Measurements from ENCODE around the gene GRID2. TPM values are rescaled to one million over a fixed set of nuclear protein-coding genes. Genes with fewer than 3 reads are reported as not detected.

Gene GRID2
- total and polyA plus RNA-seq, 2 of the 13 experiments (the other 11 are each of a cell fraction or from before 2014, with no cell fraction given), result not detected

DNA sequence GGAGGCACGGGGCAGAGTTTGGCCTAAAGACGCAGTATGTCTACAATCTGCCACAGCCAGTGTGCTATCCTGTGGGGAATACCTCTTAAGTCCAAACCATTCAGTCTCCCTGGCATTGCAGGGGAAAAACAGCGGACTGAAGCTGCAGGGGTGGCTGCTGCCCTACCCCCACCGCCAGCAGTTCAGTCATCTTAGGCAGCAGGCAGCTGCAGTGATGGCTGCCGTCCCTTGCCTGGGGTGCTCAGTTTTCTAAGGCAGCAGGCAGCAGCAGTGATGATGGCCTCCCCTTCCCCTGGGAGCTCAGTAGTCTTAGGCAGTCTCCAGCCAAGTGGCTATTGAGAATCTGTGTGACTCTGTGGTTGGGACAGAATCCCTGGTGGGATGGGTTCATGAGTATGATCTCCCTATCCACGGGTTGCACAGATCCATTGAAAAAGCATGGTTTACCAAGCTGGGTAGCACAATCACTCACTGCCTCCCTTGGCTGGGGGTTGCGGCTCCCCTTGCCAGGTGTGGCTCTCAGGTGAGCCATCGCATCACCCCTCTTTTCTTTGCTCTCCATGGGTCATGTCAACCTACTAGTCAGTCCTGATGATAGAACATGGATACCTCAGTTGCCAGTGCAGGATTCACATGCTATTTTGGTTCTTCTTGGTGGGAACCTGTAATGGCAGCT lies 48.9 kb upstream of the GRID2 start (continued):
- TF ChIP-seq DZIP1 (CRISPR knock-in tag; IDR thresholded peaks at IDR 0.05) (no peak), ATAD3A (CRISPR knock-in tag; IDR thresholded peaks at IDR 0.05) (no peak)
- TF ChIP-seq, protein P1, sequence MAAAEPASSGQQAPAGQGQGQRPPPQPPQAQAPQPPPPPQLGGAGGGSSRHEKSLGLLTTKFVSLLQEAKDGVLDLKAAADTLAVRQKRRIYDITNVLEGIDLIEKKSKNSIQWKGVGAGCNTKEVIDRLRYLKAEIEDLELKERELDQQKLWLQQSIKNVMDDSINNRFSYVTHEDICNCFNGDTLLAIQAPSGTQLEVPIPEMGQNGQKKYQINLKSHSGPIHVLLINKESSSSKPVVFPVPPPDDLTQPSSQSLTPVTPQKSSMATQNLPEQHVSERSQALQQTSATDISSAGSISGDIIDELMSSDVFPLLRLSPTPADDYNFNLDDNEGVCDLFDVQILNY (CRISPR knock-in tag; conservative IDR thresholded peaks at IDR 0.05), result no peak

DNA sequence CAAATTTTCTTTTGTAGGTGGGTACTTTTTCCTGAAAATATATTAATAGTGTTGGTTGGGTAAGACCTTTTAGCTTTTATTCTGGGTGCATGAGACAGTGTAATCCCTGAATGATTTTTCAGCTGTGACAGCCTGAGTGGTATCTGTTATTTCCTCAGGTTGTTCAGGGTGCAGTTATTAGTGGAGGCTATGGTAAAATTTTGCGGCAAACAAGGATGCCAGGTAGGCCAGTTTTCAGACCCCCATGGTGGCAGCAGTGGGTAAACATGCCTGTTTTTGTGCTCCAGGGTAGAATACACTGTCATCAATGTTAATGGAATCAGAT lies 47.9 kb upstream of the GRID2 start:
- no peak for TF ChIP-seq ZNF879 (CRISPR knock-in tag; IDR thresholded peaks at IDR 0.05)
- TF ChIP-seq ZSCAN29 (CRISPR knock-in tag; conservative IDR thresholded peaks at IDR 0.05), result no peak
- TF ChIP-seq TBX3 (IDR thresholded peaks at IDR 0.05; ENCODE audit: borderline replicate concordance), result no peak
- TF ChIP-seq PBX2 (CRISPR knock-in tag; IDR thresholded peaks at IDR 0.05), result no peak
- TF ChIP-seq ARNT (IDR thresholded peaks at IDR 0.05), result no peak
- no peak for TF ChIP-seq ZNF780A (CRISPR knock-in tag; IDR thresholded peaks at IDR 0.05)
- H3K4me3 ChIP-seq (replicated peaks in 1 of 3; ENCODE audit: insufficient read depth in 1 of 3, low read depth in 2 of 3, low read length in 3 of 3), result no peak overlapping the region
- H3K27ac ChIP-seq (ENCODE audit: extremely low read length, insufficient read depth, low read length), result no peak overlapping the region
- no peak overlapping the region for H3K9ac ChIP-seq (ENCODE audit: insufficient read depth, low read depth, low read length)
- ATAC-seq, result no peak
- H3K36me3 ChIP-seq (replicated peaks in 1 of 2; ENCODE audit: control insufficient read depth in 1 of 2, insufficient read depth in 2 of 2, low read length in 2 of 2), result no peaks in the 10 kb centered on the region
- FAIRE-seq, result no peak
- no peaks in the 10 kb centered on the region for H3K4me1 ChIP-seq (ENCODE audit: insufficient read depth, low read length)
- H3K4me2 ChIP-seq (ENCODE audit: low read depth, low read length), result no peak overlapping the region
- in situ Hi-C loops (cut with HindIII; ENCODE audit: extremely low pct_ligation_motif_present, low pct_unique_long_range_greater_than_20kb) (no loop called here), intact Hi-C loops (cut with micrococcal nuclease; ENCODE audit: unreplicated experiment) (no loop called here)
- 50% methylated on average over 1 of the region's 1 CpG for WGBS (ENCODE audit: low lambda C conversion rate)
- CTCF ChIA-PET (ENCODE audit: low intra/inter-chr PET ratio, low total read pairs), result no interaction called here
- no peaks in the 10 kb centered on the region; a peak in 1 of 5 replicates for H3K27me3 ChIP-seq (ENCODE audit: control insufficient read depth in 1 of 2, insufficient read depth in 2 of 2, low read length in 2 of 2)
- POLR2A ChIA-PET, result no interaction called here
- no peak for DNase-seq (ENCODE audit: low spot score)
- BruUV-seq (replicated peaks), result no TSS peak
- H3K79me2 ChIP-seq (ENCODE audit: insufficient read depth, low read length), result no peaks in the 10 kb centered on the region
- no peaks in the 10 kb centered on the region for H4K20me1 ChIP-seq (ENCODE audit: insufficient read depth, low read length)
- H3K9me3 ChIP-seq (ENCODE audit: low read length), result peaks cover 51% of the 10 kb centered on the region
- no peak overlapping the region for H2AFZ ChIP-seq (ENCODE audit: low read length)

Data from HepG2 (cell line).